ENCODE results near the gene CDKN2B-AS1.
A peak's percentile ranks its signal among the peaks of the same experiment; 100 is the strongest.
"Not testable (repeated sequence)": the region's sequence is repeated elsewhere in the genome, so short reads cannot be mapped to it uniquely, and the experiment has no call there.

CDKN2B-AS1 gene

DNA sequence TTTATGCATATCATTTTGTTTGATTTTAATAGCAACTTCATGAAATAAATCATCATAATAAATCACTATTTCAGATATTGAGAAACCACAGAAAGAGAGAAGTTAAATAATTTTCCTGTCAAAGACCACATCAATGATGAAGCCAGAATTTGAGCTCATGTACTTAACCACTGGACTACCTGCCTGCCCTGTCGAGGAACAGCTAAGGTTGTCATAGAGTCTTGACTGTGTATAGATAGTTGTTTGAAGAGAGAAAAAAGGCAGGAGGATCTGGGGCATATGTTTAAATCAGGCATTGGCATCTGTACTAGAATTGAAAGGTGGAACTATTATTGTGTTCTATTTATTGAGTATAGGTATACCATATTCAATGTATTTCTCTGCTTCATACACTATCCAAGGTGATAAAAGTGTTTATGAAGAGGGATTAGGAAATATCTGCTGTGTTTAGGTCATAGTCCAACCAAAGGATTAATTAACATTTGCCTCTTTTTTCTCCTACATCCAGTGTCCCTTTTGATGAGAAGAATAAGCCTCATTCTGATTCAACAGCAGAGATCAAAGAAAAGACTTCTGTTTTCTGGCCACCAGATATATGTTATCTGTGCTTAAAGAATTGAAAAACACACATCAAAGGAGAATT is 51.8 kb downstream of the CDKN2B-AS1 start:
- no peak for DNase-seq

DNA sequence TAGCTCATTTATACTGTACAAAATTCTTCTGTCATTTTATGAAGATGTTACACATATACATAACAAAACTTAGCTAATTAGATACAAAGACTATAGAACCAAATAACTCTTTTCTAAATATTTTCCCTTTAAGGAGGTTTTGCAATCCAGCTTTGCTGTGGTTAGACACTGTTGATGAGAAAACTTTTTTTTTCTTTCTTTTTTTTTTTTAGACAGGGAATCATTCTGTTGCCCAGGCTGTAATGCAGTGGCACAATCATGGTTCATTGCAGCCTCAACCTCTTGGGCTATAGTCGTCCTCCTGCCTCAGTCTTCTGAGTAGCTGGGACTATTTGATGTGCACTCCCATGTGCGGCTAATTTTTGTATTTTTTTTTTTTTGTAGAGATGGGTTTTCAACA is 53.0 kb downstream of the CDKN2B-AS1 start:
- DNase-seq = no peak

DNA sequence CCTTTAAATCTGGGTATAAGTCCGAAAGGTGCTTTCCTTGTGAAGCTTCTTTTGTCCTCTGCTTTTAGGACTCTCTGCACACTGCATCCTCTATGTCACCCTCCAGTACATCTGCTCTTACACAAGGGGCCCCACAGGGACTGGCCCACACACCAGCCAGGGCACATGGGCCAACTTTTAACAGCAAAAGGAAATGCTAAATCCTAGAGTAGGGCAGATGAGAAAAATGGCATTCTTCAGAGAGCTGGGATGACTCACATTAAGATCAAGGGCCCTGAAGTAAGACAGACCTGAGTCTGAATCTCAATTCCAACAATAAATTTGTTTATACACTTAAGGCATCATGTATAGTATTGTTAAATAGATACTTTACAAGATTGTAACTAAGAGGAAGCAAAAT is 54.8 kb downstream of the CDKN2B-AS1 start:
- no peak for DNase-seq

DNA sequence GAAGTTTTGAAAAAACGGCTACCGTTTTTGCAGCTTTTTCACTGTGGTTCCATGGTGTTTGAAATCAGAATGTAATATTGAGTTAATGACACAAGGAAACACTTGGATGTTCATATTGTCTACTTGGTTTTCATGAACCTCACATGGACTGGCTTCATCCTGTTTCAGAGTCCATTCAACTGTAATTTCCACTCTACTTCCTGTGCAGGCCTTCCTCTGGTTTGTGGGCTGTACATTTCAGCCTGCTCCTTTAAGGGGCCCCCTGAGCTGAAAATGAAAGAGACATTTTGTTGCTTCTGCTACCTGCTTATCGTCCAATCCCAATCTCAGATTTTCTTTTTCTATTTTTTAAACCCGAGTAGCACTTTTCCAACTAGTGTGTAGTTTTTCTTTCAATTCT is 56.3 kb downstream of the CDKN2B-AS1 start:
- no peak for DNase-seq

DNA sequence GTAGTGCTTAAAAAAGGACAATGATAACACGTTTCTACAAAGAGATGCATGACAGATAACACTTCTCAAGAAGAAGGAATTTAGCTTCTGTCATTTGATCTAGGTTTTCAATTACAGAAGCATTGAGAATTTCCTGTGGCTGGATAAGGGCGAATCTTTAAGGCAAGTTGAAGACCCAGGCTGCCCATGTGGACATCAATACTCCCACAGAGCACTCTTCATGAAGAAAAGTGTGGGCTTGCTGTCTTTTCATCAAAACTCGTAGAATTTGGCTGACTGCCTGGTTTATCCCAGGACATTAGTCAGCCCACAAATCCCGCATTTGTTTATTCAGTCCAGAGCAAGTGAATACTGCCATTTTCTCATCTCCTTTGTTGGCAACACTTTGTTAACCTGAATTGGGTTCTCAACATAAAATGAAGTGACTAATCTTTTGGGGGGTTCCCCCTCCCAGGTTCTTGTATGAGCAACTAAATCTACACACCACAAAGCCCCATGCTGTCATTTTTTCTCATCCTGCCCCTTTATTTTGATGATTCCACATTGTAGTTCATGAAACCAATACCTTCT is 57.9 kb downstream of the CDKN2B-AS1 start:
- DNase-seq = peak in 1 of 2 experiments; percentile 5

DNA sequence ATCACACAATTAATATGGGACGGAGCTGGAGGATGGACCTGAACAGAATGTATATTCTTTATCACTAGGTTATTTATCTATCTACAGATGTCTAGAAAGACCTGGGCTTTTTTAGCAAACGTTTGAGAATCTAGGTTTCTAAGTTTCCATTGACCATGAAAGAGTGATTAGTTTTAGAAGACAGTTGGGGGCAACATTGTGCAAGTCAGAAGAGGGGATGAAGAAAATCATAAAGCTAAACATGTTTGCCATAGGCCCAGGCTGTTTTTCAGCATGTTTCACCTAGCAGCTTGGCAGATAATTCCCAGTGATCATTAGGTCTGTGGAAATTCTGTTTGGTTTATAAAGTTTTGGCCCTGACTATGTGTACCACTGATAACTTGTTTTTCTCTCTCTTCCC is 58.6 kb downstream of the CDKN2B-AS1 start:
- DNase-seq = no peak

DNA sequence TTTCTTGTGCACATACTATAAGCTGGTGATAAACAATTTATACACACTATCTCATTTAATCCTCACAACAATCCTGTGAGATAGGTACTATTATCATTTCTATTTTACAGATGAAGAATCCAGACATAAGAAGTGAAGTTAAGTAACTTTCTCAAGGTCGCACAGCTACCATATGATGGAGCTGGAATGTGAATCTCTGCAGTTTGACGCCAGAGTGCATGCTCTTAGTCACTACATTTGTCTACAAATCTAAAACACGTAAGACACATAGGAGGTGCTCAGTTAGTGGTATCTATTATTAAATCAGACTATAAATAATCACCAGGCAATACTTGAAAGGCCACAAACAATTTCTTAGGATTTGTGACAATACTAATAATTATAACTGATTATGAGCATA is 59.5 kb downstream of the CDKN2B-AS1 start:
- no peak for DNase-seq

DNA sequence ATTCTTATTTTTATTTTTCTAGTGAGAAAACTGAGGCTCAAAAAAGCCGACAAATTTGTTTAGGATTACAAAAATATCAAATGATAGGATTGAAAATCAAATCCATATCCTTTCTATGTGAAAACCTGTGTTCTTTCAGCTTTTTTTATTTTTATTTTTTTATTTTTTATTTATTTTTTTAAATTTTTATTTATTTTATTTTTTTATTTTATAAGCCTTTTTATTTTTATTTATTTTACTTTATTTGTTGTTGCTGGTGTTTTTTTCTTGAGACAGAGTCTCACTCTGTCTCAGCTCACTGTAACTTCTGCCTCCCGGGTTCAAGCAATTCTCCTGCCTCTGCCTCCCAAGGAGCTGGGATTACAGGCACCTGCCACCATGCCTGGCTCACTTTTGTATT is 59.9 kb downstream of the CDKN2B-AS1 start:
- no peak for DNase-seq

DNA sequence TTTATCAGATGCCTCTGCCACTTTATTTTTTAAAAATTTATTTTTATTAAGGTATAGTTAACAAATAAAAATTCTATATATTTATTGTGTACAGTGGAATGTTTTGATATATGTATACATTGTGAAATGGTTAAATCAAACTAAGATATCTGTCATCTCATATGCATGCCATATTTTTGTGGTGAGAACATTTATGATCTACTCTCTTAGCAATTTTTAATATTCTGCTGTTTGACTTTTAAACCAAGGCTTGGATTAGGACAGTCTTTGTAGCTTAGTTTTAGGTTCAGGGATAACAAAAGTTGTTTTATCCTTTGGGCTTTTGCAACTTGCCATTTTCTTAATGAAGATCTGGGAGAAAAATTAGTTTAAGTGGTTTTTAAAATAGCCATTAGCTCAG is 60.5 kb downstream of the CDKN2B-AS1 start:
- no peak for DNase-seq

DNA sequence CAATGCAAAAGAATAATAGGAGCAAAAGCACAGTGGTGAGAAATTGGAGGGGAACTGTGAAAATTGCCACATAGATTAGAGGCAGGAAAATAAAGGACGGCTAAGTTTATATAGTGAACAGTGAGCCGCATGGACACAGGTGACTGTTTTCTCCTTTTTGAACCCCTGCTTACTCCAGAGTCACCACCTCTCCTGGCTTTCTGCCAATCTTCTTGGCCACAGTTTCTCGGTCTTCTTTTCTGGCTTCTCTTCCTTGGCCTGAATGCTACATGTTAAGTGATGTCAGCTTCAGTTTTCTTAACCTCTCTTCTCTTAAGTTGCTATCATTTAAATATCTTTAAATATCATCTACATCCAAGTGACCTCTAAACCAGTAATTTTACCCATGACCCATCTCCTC is 61.8 kb downstream of the CDKN2B-AS1 start:
- no peak for DNase-seq

DNA sequence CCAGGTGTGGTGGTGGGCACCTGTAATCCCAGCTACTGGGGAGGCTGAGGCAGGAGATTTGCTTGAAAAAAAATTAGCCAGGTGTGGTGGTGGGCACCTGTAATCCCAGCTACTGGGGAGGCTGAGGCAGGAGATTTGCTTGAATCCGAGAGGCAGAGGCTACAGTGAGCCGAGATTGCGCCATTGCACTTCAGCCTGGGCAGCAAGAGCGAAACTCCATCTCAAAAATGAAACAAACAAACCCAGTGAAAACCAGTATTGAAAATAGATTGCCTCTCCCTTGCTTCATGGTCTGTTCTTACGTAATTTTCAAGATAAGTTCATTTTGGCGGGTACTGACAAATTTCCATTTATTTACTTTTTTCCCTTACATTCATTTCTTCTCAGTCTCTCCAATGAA is 63.4 kb downstream of the CDKN2B-AS1 start:
- DNase-seq = not testable (repeated sequence)

DNA sequence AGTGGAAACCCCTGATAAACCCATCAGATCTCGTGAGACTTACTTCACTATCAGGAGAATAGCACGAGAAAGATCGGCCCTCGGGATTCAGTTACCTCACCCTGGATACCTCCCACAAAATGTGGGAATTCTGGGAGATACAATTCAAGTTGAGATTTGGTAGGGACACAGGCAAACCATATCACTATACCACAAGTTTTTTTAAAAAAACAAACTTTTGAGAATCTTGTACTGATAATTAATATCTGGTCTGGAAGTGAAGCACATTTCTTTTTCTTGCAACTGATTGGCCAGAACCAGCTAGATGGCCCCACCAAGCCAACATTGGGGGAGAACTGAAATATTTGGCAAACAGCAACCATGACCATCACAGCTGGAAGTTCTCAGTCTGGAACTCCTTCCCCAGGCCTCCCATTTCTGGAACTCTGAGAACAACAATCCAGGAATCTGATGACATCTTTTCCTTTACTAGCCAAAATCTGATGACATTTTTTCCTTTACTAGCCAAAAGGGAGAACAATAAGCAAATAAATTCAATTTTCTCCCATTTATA is 66.3 kb downstream of the CDKN2B-AS1 start:
- DNase-seq = no peak

DNA sequence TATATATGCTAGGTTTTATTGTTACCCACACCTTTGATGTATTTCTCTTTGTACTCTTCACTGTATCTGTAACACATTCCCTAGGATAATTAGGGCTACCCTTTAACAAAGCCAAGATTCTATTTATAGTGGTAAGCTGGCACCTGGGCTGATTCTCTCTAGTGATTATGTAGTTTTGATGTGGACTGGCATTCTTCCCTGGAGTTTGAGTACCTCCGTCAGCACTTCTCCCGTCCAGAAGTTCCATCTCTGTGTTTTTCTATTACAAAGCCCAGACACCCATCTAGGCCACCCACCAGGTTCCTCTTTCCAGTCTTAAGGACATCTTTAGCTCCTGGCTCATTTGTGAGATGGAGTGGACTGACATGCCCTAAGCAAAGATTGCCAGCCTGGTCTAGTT is 70.4 kb downstream of the CDKN2B-AS1 start:
- no peak for DNase-seq

DNA sequence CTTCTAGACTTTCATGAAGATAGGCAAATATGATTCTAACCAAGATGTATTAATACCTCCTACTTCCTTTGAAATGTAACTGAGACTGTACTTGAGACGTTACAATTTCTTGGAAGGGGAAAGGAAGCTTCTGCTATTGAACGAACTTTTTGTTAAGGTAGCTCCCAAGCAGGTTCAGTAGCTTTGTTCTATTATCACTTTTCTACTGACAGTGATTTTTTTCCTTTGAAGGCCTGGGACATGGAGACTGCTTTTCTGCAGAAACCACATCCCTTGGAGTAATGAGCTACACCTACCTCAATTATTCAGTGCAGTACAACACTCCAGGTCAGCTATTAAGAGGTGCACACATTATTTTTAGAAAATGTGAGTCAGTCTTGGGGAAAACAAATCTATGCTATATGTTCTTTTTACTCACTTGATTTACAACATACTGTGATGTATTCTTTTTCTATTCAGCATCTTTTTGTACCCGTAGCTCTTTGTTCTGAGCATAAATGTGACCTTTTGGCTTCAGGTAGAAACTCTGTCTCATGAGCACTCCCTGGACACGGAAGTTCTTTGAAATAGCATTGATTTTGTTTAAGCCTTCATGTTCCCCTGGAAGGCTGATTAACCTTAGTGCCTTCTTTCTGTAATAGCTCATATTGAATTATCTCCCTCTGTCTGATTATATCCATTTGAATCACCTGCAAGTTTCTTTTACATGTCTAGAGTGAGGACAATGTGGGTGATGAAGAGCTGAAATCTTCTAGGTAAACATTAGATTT is 71.0 kb downstream of the CDKN2B-AS1 start:
- no peak for DNase-seq

DNA sequence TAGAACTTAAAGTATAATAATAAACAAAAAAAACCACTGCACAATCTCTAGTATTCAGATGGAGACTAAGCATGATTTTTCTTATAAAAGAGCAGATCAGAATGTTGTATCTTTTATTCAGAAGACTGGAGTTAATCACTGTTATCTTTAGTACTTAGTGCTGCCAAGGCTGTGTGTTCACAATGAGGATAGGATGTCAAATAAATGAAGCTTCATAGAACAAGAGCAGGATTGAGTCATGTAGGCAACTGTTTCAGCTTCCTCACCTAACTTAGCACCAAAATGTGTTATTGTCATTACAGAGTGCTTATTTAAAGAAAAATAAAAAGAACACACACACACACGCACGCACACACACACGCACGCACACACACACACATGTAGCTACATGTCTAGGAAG is 72.6 kb downstream of the CDKN2B-AS1 start:
- DNase-seq = no peak

DNA sequence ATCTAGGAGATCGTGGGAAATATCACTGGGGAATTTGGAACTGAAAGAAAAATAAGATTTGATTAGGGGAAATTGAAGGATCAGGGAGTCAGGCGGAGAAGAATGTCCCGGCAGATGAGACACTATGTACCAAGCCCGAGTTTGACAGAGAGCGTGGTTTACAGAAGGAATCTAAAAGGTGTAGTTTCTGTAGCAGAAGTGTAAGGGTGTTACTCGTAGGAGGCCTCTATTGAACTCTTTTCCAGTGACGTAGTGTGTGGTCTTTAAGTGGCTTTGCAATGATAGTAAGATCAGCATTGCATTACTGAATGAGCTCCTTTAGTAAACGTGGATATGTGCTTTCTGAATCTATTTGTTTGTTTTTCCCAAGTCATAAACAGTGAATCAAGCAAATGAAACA is 73.8 kb downstream of the CDKN2B-AS1 start:
- no peak for DNase-seq

DNA sequence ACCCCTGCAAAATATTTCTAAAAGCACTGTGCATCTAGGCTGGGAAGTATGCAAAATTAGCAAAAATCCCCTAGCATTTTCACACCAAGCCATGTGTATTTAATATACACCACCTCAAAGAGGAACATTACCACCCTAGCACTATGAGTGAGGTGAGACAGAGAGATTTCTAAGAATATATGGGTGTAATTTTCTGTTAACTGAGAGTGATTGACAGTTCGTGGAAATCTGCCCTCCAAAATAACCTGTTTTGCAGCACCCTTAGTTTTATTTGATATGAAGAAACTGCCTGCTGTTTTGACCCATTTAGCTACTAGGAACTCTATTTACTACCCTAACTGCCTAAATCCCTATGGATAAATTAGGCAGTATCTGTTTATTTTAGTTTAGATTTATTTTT is 78.8 kb downstream of the CDKN2B-AS1 start:
- no peak for DNase-seq

DNA sequence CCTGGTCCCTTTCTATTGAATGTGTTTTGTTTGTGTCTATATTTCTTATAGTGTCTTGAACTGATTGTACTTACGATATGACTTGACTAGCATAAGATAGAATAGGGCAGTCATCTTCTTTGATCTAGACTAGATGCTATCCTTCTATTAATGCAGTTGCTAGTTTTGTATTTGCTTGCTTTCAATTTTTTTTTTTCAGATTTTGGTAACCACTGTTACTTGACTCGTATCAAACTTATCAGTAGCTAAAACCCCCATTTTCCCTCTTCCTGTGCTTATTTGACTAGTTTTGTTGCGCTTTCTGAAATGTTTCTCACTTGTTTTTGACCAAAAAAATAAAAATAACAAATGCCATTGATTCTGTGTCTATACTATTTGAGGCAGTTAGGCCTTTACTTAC is 83.5 kb downstream of the CDKN2B-AS1 start:
- no peak for DNase-seq

DNA sequence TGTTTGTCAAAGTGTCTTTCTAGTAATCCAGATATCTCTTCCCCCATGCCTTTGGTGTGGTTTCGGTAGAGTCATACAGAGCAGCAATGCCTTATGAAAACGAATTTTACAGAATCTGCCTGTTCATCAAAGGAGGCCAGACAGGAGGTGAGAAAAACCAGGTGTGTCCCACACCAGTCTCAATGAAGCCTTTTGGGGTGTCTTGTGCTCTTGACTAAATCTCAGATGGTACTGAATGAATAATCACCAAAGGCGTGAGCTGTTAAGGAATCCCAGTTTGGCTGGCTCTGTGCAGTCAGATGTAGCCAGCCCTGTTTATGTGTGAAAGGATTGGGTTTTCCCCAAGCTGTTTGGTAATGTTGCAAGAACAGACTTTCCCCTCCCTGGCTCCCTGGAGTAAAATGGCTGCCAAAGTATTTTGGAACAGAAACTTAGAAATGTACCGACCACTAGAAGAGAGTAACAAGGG is 85.3 kb downstream of the CDKN2B-AS1 start:
- peak; percentile 27 to 30 for DNase-seq

DNA sequence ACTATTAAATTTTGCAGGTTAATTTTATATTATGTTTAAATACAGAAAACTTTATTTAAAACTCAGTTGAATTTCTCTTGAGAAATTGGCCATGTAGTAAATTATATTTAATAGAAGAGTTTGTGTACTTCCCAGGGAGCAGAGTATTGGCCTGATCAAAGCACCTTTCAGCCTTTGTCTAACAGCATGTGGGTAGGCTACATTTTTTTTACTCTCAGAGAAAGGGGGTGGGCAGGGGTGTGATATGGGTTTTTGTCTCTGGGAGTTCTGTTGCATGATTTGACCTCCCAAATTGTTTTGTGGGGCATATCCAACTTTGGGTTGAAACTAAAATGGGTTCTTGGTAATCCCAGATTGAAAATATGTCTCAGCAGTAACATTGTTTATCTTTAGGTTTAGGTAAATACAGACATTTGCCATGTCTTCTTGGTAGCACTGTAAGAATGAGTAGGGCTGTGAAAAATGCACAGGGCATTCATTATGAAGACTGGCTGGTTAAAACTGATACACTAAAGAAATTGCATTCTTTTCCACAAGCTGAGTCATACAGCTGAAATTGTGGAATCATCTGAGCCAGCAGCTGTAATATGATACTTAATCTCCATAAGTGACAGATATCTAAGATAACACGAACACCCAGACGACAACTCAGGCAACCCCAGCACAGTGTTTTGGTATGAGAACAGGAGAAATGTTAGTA is 89.9 kb downstream of the CDKN2B-AS1 start:
- no peak for DNase-seq

DNA sequence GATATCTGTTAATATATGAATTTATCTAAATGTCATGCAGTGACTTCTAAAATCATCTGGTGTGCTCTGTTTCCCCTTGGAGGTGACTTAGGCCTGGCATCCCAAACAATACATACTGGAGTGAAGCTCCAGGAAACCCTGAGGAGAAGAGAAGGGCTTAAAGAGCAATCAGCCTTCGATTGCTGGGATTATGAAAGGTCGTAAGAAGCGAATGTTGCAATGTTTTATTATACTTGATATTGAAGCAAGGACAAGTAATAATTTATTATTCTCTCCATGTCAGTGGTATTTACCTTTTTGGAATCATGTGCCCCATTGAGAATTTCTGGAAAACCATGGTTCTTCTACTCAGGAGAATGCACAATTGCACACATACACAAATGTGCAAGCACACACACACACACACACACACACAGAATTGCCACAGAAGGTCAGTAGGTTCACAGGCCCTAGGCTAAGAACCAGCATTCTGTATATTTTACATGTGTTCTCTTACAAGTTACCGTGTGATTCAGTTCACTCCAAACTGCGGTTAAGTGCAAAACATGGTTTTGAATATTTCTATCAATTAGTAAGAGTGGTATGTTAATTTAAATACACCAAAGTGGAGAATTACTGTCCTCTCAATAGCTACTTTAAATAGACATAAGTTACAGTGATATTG is 93.6 kb downstream of the CDKN2B-AS1 start:
- DNase-seq = no peak

DNA sequence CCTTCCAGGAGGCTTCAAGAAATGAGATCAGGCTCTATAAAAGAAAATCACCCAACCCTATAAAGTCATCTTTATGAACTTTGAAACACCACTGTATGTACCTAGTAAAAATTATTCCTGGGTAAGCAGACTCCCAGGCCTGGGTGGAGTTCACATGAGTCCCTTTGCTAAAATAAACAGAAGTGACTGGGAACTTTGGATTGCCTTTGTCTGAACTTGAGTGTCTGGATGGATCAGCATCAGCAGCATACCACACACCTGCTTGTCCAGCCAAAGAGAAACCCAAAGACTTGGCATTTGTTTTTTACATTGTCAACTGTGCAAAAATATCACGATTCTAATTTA is 94.1 kb downstream of the CDKN2B-AS1 start:
- no peak for DNase-seq

DNA sequence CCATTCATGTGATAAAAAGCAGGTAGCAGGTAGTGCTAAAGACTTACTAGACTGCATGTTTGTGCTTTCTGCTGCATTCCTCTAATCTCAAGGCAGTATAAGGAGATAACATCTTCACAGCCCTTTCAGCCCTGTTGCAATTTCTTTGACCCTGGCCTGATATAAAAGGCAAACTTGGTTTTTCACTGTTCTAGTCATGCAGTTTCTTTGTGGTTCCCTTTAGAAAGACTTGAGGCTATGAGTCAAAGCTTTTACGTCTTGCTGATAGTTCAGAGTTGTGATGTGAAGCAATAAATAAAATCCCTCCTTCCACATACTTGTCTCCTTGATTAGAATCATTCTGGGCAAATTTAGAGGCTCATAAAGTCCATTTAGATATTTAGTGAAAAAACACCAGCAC is 103.1 kb downstream of the CDKN2B-AS1 start:
- DNase-seq = no peak
